HL-60 (cell line): ENCODE measurements around the gene PRRT2.
A peak's percentile ranks its signal among the peaks of the same experiment; 100 is the strongest.

ENCODE experiments used
- DNase-seq, 2 experiments: peaks; one replicate each; pipeline ENCODE4 v3.0.0-alpha.2; 2010 to 2020; ENCODE audit warnings: low read depth in 1 of 2, low spot score in 1 of 2
- H3K27ac ChIP-seq: fragments of 250-450 bp; sonication (Bioruptor Pico); replicated peaks from 2 replicates; pipeline ENCODE4 v1.5.1; 2020; ENCODE audit warnings: mild to moderate bottlenecking, moderate library complexity
- H3K27me3 ChIP-seq: fragments of 250-450 bp; sonication (Bioruptor Pico); 2 replicates; pipeline ENCODE4 v1.5.1; 2021; ENCODE audit warnings: mild to moderate bottlenecking, moderate library complexity; ENCODE audit not compliant: insufficient read depth, poor library complexity, severe bottlenecking
- H3K4me3 ChIP-seq: replicated peaks from 2 replicates; pipeline ENCODE4 v1.5.1; 2011; ENCODE audit warnings: mild to moderate bottlenecking, control low read depth, low read length; ENCODE audit not compliant: insufficient read depth
- GABPA ChIP-seq: IDR thresholded peaks from 2 replicates; pipeline ENCODE4 v1.6.1; 2012; ENCODE audit warnings: low read depth
- POLR2AphosphoS5 ChIP-seq: IDR thresholded peaks from 2 replicates; pipeline ENCODE4 v1.6.1; 2012; ENCODE audit warnings: low read depth
- SPI1 ChIP-seq: IDR thresholded peaks from 2 replicates; pipeline ENCODE4 v1.6.1; 2012; ENCODE audit warnings: low read depth, mild to moderate bottlenecking, borderline replicate concordance
- TF ChIP-seq, protein P1 (sequence below): IDR thresholded peaks from one replicate; pipeline ENCODE4 v1.5.1; 2011; ENCODE audit warnings: low read length, control low read depth, inconsistent platforms; ENCODE audit not compliant: insufficient read depth
- TF ChIP-seq, protein P2 (sequence below): IDR thresholded peaks from 2 replicates; pipeline ENCODE4 v1.6.1; 2012; ENCODE audit warnings: low read depth; ENCODE audit not compliant: insufficient replicate concordance

Gene PRRT2

DNA sequence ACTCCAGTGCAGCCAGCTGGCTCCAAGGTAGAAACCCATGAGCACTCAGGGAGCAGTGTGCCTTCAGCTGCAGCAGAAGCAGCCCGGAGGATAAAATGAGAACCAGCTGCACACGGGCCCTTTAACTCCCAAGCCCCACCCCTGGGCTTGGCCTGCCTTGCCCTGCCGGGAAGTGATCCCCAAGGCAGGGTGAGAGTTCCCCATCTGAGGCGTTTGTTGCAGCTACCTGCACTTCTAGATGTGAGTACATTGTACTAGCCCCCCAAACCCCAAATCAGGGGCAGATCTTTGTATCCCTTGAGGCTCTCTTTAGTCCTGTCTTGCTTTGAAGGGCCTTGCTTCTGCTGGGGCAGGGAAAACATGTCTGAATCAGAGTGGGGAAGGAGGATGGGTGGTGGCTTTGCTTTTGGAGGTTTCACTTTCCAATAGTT is 8.3 kb downstream of the PRRT2 start, which contains the start of gene MVP:
TSS of gene MVP (plus strand) at position 192 of the 431 bp plus-strand sequence. CDS start 10,088 bp downstream, outside the sequence.
- Histone ChIP-seq H3K27me3 (no peaks in the 10 kb centered on the region), H3K27ac (no peak within 1 kb of the TSS), H3K4me3 (peak within 1 kb of the TSS; percentile 46)
- TF ChIP-seq SPI1 (peak; percentile 64; the same call in 1 of the 2 replicates), POLR2AphosphoS5 (peak; percentile 38)
- TF ChIP-seq, protein P1, sequence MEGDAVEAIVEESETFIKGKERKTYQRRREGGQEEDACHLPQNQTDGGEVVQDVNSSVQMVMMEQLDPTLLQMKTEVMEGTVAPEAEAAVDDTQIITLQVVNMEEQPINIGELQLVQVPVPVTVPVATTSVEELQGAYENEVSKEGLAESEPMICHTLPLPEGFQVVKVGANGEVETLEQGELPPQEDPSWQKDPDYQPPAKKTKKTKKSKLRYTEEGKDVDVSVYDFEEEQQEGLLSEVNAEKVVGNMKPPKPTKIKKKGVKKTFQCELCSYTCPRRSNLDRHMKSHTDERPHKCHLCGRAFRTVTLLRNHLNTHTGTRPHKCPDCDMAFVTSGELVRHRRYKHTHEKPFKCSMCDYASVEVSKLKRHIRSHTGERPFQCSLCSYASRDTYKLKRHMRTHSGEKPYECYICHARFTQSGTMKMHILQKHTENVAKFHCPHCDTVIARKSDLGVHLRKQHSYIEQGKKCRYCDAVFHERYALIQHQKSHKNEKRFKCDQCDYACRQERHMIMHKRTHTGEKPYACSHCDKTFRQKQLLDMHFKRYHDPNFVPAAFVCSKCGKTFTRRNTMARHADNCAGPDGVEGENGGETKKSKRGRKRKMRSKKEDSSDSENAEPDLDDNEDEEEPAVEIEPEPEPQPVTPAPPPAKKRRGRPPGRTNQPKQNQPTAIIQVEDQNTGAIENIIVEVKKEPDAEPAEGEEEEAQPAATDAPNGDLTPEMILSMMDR = no peak
- TF ChIP-seq, protein P2, sequence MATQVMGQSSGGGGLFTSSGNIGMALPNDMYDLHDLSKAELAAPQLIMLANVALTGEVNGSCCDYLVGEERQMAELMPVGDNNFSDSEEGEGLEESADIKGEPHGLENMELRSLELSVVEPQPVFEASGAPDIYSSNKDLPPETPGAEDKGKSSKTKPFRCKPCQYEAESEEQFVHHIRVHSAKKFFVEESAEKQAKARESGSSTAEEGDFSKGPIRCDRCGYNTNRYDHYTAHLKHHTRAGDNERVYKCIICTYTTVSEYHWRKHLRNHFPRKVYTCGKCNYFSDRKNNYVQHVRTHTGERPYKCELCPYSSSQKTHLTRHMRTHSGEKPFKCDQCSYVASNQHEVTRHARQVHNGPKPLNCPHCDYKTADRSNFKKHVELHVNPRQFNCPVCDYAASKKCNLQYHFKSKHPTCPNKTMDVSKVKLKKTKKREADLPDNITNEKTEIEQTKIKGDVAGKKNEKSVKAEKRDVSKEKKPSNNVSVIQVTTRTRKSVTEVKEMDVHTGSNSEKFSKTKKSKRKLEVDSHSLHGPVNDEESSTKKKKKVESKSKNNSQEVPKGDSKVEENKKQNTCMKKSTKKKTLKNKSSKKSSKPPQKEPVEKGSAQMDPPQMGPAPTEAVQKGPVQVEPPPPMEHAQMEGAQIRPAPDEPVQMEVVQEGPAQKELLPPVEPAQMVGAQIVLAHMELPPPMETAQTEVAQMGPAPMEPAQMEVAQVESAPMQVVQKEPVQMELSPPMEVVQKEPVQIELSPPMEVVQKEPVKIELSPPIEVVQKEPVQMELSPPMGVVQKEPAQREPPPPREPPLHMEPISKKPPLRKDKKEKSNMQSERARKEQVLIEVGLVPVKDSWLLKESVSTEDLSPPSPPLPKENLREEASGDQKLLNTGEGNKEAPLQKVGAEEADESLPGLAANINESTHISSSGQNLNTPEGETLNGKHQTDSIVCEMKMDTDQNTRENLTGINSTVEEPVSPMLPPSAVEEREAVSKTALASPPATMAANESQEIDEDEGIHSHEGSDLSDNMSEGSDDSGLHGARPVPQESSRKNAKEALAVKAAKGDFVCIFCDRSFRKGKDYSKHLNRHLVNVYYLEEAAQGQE = no peak
- DNase-seq = peak in 1 of 2 experiments; percentile 75

DNA sequence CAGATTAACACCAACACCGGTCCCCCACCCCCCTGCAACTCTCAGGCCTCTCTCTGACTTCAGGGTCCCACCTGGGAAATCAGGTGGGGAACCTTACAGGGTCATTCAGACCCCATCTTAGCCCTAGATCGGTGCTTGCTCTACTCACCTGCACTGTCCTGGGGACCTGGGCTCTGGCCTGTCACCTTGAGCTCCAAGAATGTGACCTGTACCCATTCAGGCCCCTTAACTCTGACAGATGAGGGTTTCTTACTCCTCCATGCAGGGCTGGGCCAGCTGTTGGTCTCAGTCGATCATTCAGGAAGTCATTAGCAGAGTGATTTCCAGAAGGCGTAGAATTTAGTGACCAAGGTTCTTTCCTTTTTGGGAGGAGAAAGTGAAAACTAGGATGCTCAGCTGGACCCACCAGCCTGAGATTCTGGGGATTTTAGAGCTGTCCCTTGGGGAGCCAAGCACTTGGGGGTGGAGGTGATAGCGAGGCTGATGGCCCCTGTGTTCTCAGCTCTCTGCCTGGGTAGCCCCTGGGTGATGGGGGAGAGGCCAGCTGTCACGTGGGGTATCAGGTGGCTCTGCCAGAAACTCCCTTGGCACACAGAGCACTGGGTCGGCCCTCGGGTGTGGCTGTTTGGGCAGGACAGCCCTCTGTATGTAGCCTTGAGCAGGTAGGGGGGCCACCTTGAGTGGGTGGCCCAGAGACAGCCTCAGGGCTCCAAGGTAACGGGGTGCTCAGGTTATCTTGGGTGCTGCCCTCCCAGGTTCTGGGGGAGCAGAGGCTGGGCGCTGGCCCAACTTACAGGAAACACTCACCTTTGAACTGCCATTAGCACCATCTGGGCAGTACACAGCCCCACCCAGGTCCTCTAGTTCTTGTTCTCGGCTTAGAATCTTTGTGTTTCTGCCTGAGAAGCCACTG is 9.0 kb downstream of the PRRT2 start:
- TF ChIP-seq, protein P2 = no peak
- TF ChIP-seq GABPA = no peak
- TF ChIP-seq POLR2AphosphoS5 = peak; percentile 27; the same call in 1 of the 2 replicates
- Histone ChIP-seq H3K27ac (no peak overlapping the region), H3K4me3 (peak overlapping the region; percentile 46), H3K27me3 (no peaks in the 10 kb centered on the region)
- DNase-seq = no peak

DNA sequence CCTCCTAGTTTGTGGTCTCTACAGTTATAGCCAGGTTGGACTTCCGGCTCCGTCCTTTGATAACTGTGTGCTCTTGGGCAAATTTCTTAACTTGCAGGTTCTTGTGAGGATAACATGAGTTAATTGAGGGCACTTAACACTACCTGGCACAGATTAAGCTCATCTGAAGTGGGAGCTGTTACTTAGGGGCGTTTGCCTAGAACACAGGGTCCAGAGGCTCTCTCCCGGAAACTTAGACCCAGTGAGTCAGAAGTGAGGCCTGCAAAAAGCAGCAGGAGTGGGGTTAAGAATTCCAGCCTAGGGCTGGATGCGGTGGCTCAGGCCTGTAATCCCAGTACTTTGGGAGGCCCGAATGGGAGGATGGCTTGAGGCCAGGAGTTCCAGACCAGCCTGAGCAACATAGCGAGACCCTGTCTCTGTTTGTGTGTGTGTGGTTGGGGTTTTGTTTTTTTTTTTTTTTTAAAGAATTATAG is 9.7 kb downstream of the PRRT2 start:
- H3K27ac ChIP-seq = no peak overlapping the region
- no peak overlapping the region for H3K4me3 ChIP-seq
- no peak for DNase-seq
- TF ChIP-seq GABPA = no peak
- TF ChIP-seq POLR2AphosphoS5 = no peak
- TF ChIP-seq, protein P2 = no peak
- no peak for TF ChIP-seq SPI1
- TF ChIP-seq, protein P1 = no peak
- no peaks in the 10 kb centered on the region for H3K27me3 ChIP-seq
